Stimulated activated effector memory CD8-positive, alpha-beta T cell treated with anti-CD3 and anti-CD28 coated beads, Interleukin-12 subunit alpha, Interleukin-12 subunit beta, amount 100 ng/mL, for 72 hours (primary cell): Measurements from ENCODE around the gene BDKRB2.

Source experiments
- ATAC-seq: fragments of 150-1000 bp; cut with Tn5 transposase; 2 replicates; pipeline ENCODE4 v1.10.0; 2021
- DNase-seq, 2 donors: peaks; one replicate each; pipeline ENCODE4 v3.0.0; 2021 to 2022; ENCODE audit warnings: low spot score in 2 of 2
- H3K27ac Mint-ChIP-seq: one replicate; pipeline ENCODE4 v1.8.0; 2022; ENCODE audit warnings: mild to moderate bottlenecking, mixed read lengths
- H3K36me3 Mint-ChIP-seq: one replicate; pipeline ENCODE4 v1.8.0; 2022; ENCODE audit warnings: mild to moderate bottlenecking, mixed read lengths
- H3K4me1 Mint-ChIP-seq: one replicate; pipeline ENCODE4 v1.8.0; 2022; ENCODE audit warnings: mixed read lengths
- H3K4me3 Mint-ChIP-seq: one replicate; pipeline ENCODE4 v1.8.0; 2022; ENCODE audit warnings: mild to moderate bottlenecking, mixed read lengths
- H3K9me3 Mint-ChIP-seq: one replicate; pipeline ENCODE4 v1.8.0; 2022; ENCODE audit warnings: mixed read lengths

BDKRB2 gene

GRCh38 chr14:96221109-96221650 is 16.5 kb downstream of the BDKRB2 start:
- ATAC-seq (no peak), DNase-seq (no peak)
- Mint-ChIP-seq H3K36me3 (no peaks in the 10 kb centered on the region), H3K9me3 (no peaks in the 10 kb centered on the region), H3K27ac (no peak overlapping the region), H3K4me3 (no peak overlapping the region), H3K4me1 (no peaks in the 10 kb centered on the region)

- Mint-ChIP-seq H3K36me3 (no peaks in the 10 kb centered on the region), H3K9me3 (no peaks in the 10 kb centered on the region), H3K4me3 (no peak overlapping the region), H3K27ac (no peak overlapping the region), H3K4me1 (no peaks in the 10 kb centered on the region)
- ATAC-seq = no peak
- DNase-seq = no peak
Measured at GRCh38 chr14:96221841-96222240, 17.2 kb downstream of the BDKRB2 start.

GRCh38 chr14:96224480-96225096 is 19.9 kb downstream of the BDKRB2 start:
- Mint-ChIP-seq H3K36me3 (no peaks in the 10 kb centered on the region), H3K9me3 (no peaks in the 10 kb centered on the region), H3K27ac (no peak overlapping the region)

GRCh38 chr14:96225213-96225612 is 20.6 kb downstream of the BDKRB2 start:
- Mint-ChIP-seq H3K9me3 (no peaks in the 10 kb centered on the region), H3K4me3 (no peak overlapping the region), H3K27ac (no peak overlapping the region), H3K36me3 (no peaks in the 10 kb centered on the region), H3K4me1 (no peaks in the 10 kb centered on the region)
- DNase-seq = no peak
- no peak for ATAC-seq

More at GRCh38 chr14:96224480-96225096, 19.9 kb downstream of the BDKRB2 start:
- Mint-ChIP-seq H3K4me3 (no peak overlapping the region), H3K4me1 (no peaks in the 10 kb centered on the region)
- no peak for DNase-seq
- ATAC-seq = no peak

- Mint-ChIP-seq H3K36me3 (no peaks in the 10 kb centered on the region), H3K27ac (no peak overlapping the region), H3K4me3 (no peak overlapping the region), H3K9me3 (no peaks in the 10 kb centered on the region), H3K4me1 (no peaks in the 10 kb centered on the region)
- ATAC-seq (no peak), DNase-seq (no peak)
Measured at GRCh38 chr14:96225745-96226151, 21.1 kb downstream of the BDKRB2 start.

GRCh38 chr14:96227428-96227827 is 22.8 kb downstream of the BDKRB2 start:
- Mint-ChIP-seq H3K4me1 (no peaks in the 10 kb centered on the region), H3K36me3 (no peaks in the 10 kb centered on the region), H3K9me3 (no peaks in the 10 kb centered on the region), H3K27ac (no peak overlapping the region), H3K4me3 (no peak overlapping the region)
- ATAC-seq = no peak
- no peak for DNase-seq

- Mint-ChIP-seq H3K27ac (no peak overlapping the region), H3K4me1 (no peaks in the 10 kb centered on the region), H3K36me3 (no peaks in the 10 kb centered on the region), H3K4me3 (no peak overlapping the region), H3K9me3 (no peaks in the 10 kb centered on the region)
- ATAC-seq (no peak), DNase-seq (no peak)
Measured at GRCh38 chr14:96229315-96229714, 24.7 kb downstream of the BDKRB2 start.

GRCh38 chr14:96231056-96231455 is 26.4 kb downstream of the BDKRB2 start:
- no peak for ATAC-seq
- DNase-seq = no peak
- H3K4me1 Mint-ChIP-seq = no peaks in the 10 kb centered on the region
- H3K27ac Mint-ChIP-seq = no peak overlapping the region
- no peaks in the 10 kb centered on the region for H3K9me3 Mint-ChIP-seq
- no peak overlapping the region for H3K4me3 Mint-ChIP-seq
- no peaks in the 10 kb centered on the region for H3K36me3 Mint-ChIP-seq

- H3K4me3 Mint-ChIP-seq = no peak overlapping the region
- ATAC-seq (no peak), DNase-seq (no peak)
- H3K9me3 Mint-ChIP-seq = no peaks in the 10 kb centered on the region
- no peaks in the 10 kb centered on the region for H3K36me3 Mint-ChIP-seq
- no peak overlapping the region for H3K27ac Mint-ChIP-seq
- H3K4me1 Mint-ChIP-seq = no peaks in the 10 kb centered on the region
Measured at GRCh38 chr14:96231526-96232130, 27.0 kb downstream of the BDKRB2 start.

- ATAC-seq = no peak
- Mint-ChIP-seq H3K4me1 (no peaks in the 10 kb centered on the region), H3K27ac (no peak overlapping the region), H3K4me3 (no peak overlapping the region), H3K36me3 (no peaks in the 10 kb centered on the region), H3K9me3 (no peaks in the 10 kb centered on the region)
- no peak for DNase-seq
Measured at GRCh38 chr14:96232506-96232905, 27.9 kb downstream of the BDKRB2 start.

GRCh38 chr14:96233661-96234060 is 29.0 kb downstream of the BDKRB2 start:
- no peak for DNase-seq
- ATAC-seq = no peak
- Mint-ChIP-seq H3K9me3 (no peaks in the 10 kb centered on the region), H3K4me3 (no peak overlapping the region), H3K27ac (no peak overlapping the region), H3K4me1 (no peaks in the 10 kb centered on the region), H3K36me3 (no peaks in the 10 kb centered on the region)

- DNase-seq = no peak
- H3K9me3 Mint-ChIP-seq = no peaks in the 10 kb centered on the region
- no peak overlapping the region for H3K27ac Mint-ChIP-seq
- no peak for ATAC-seq
- H3K36me3 Mint-ChIP-seq = no peaks in the 10 kb centered on the region
- no peak overlapping the region for H3K4me3 Mint-ChIP-seq
- H3K4me1 Mint-ChIP-seq = no peaks in the 10 kb centered on the region
Measured at GRCh38 chr14:96235426-96235825, 30.8 kb downstream of the BDKRB2 start.

- Mint-ChIP-seq H3K4me3 (no peak overlapping the region), H3K36me3 (no peaks in the 10 kb centered on the region), H3K9me3 (no peaks in the 10 kb centered on the region), H3K4me1 (no peaks in the 10 kb centered on the region), H3K27ac (no peak overlapping the region)
- DNase-seq (no peak), ATAC-seq (no peak)
Measured at GRCh38 chr14:96237641-96238040, 33.0 kb downstream of the BDKRB2 start.

- H3K36me3 Mint-ChIP-seq = no peaks in the 10 kb centered on the region
Measured at GRCh38 chr14:96238676-96239265, 34.1 kb downstream of the BDKRB2 start.

GRCh38 chr14:96239711-96240141 is 35.1 kb downstream of the BDKRB2 start:
- Mint-ChIP-seq H3K27ac (no peak overlapping the region), H3K36me3 (no peaks in the 10 kb centered on the region), H3K9me3 (no peaks in the 10 kb centered on the region), H3K4me1 (no peaks in the 10 kb centered on the region), H3K4me3 (no peak overlapping the region)
- ATAC-seq (no peak), DNase-seq (no peak)

More at GRCh38 chr14:96238676-96239265, 34.1 kb downstream of the BDKRB2 start:
- ATAC-seq = no peak
- H3K4me3 Mint-ChIP-seq = no peak overlapping the region
- DNase-seq = no peak
- no peaks in the 10 kb centered on the region for H3K4me1 Mint-ChIP-seq
- no peak overlapping the region for H3K27ac Mint-ChIP-seq
- H3K9me3 Mint-ChIP-seq = no peaks in the 10 kb centered on the region

- Mint-ChIP-seq H3K4me1 (no peaks in the 10 kb centered on the region), H3K27ac (no peak overlapping the region), H3K36me3 (no peaks in the 10 kb centered on the region), H3K9me3 (no peaks in the 10 kb centered on the region), H3K4me3 (no peak overlapping the region)
- no peak for DNase-seq
- ATAC-seq = no peak
Measured at GRCh38 chr14:96240641-96241040, 36.0 kb downstream of the BDKRB2 start.
